Coronary artery (tissue), 2 donors: ENCODE measurements around the gene SERGEF.
A peak's percentile ranks its signal among the peaks of the same experiment; 100 is the strongest.

Experiments
- DNase-seq: peaks from one replicate; pipeline ENCODE4 v3.0.0-alpha.2; 2017; ENCODE audit warnings: low spot score
- H3K27ac ChIP-seq, 2 donors: fragments of 200-600 bp; sonication (generic); one replicate each; pipeline ENCODE4 v1.5.1; 2016 to 2019
- H3K4me3 ChIP-seq: fragments of 200-600 bp; sonication (generic); 2 replicates; pipeline ENCODE4 v1.5.1; 2016; ENCODE audit warnings: mild to moderate bottlenecking, moderate library complexity
- TF ChIP-seq, protein P1 (sequence below): fragments of 200-600 bp; sonication (generic); IDR thresholded peaks from one replicate; pipeline ENCODE4 v1.5.1; 2019; ENCODE audit warnings: antibody characterized with exemption

Gene SERGEF

DNA sequence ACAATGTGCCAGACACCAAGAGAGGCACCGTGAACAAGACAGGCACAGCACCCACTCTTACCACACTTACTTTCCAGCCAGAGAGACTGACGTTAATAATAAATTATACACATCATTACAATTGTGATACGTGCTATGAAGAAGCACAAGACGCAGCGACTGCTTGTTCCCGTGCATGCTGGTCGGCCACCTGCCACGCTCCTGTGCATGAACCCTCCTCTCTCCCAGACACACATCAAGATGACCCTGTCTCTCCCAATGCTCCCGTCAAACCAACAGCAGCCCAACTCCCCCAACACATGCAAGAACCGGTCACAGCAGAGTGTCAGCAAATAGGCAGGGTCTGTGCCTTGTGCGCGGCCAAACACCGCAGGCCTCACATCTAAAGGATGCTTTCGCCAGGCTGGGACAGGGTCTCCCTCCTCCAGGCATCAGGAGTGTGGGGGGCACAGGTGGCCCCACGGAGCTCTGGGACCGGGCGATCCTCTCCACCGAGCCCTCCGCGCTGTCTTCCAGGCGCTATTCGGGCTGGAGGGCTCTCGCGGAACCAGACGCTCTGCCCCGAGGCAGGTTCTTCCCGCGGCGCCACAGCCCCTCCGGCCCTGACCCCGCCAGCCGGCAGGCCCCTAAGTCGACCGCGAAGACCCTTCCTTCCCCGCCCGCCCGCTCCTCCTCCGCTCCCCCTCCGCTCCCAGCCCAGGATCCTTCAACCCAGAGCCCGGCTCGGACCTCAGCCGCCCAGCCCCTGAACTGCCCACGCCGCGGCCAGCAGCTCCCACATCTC is 533 bp downstream of the SERGEF start:
- peak; percentile 77 for DNase-seq
- Histone ChIP-seq H3K27ac (peak overlapping the region; percentile 87 to 96), H3K4me3 (peak overlapping the region; percentile 89)
- TF ChIP-seq, protein P1, sequence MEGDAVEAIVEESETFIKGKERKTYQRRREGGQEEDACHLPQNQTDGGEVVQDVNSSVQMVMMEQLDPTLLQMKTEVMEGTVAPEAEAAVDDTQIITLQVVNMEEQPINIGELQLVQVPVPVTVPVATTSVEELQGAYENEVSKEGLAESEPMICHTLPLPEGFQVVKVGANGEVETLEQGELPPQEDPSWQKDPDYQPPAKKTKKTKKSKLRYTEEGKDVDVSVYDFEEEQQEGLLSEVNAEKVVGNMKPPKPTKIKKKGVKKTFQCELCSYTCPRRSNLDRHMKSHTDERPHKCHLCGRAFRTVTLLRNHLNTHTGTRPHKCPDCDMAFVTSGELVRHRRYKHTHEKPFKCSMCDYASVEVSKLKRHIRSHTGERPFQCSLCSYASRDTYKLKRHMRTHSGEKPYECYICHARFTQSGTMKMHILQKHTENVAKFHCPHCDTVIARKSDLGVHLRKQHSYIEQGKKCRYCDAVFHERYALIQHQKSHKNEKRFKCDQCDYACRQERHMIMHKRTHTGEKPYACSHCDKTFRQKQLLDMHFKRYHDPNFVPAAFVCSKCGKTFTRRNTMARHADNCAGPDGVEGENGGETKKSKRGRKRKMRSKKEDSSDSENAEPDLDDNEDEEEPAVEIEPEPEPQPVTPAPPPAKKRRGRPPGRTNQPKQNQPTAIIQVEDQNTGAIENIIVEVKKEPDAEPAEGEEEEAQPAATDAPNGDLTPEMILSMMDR = no peak

DNA sequence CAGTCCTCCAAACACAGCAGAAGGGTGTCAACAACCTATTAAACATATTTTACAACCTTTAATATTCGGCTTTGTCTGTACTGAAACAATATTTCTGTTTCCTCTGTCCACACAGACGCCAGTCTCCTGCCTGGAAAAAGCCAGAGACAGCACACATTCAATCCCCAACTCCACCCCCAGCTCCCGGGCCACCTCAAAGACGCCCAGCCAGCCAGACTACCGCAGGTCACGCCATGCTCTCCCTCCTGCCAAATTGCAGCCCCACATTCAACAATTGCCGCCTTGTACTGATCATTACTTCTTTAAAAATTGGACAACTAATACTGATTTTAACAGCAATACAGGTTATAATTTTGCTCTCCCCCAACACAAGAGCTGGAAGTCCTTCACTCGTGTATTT is 1.2 kb downstream of the SERGEF start:
- DNase-seq = no peak
- TF ChIP-seq, protein P1 = no peak
- Histone ChIP-seq H3K4me3 (peak overlapping the region; percentile 89), H3K27ac (peak overlapping the region; percentile 87 to 96)

DNA sequence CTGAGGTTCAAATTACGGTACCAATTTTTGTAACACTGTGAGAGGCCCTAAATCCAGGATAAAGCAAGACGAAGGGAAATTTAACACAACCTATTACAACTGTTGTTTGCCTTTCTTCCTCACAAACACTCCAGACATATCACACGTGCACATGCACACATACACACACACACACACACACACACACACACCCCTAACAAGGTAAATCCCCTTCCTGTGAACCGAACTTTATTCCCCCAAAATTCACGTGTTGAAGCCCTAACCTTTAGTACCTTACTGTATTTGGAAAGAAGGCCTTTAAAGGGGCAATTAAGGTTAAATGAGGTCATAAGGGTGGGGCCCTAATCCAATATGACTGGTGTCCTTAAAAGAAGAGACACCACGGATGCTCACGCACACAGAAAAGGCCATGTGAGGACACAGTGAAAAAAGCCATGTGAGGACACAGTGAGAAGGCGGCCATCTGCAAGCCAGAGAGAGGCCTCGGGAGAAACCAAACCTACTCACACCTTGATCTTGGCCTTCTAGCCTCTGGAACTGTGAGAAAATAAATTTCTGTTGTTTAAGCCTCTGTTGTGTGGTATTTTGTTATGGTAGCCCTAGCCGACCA is 1.8 kb downstream of the SERGEF start:
- no peak for DNase-seq
- H3K4me3 ChIP-seq = peak overlapping the region; percentile 89
- TF ChIP-seq, protein P1 = no peak

DNA sequence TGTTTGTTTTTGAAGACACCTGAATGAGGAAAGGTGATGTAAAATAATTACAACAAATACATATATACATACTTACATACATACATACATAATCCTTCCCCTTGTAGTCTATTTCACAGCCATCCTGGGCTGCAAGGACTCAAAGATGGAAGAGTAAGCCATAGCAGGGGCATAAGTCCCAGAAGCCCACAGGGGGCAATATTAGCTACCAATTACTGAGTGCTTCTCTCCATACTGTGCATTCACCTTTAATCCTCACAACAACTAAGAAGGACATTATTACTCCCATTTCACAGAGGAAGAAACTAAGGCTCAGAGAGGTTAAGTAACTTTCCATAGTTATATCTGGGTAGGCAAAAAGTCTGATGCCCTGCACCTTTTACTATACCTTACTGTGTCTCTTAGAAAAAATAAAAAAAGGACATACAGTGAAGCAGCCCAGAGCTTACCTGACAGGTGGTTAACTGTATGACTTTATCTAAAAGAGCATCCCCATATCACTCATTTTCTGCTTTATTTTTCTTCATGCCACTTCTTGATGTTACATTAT is 2.7 kb downstream of the SERGEF start:
- TF ChIP-seq, protein P1 = no peak
- no peak overlapping the region for H3K4me3 ChIP-seq

More for the DNA sequence above, 1.8 kb downstream of the SERGEF start:
- peak overlapping the region in 1 of 2 donors; percentile 96 for H3K27ac ChIP-seq

DNA sequence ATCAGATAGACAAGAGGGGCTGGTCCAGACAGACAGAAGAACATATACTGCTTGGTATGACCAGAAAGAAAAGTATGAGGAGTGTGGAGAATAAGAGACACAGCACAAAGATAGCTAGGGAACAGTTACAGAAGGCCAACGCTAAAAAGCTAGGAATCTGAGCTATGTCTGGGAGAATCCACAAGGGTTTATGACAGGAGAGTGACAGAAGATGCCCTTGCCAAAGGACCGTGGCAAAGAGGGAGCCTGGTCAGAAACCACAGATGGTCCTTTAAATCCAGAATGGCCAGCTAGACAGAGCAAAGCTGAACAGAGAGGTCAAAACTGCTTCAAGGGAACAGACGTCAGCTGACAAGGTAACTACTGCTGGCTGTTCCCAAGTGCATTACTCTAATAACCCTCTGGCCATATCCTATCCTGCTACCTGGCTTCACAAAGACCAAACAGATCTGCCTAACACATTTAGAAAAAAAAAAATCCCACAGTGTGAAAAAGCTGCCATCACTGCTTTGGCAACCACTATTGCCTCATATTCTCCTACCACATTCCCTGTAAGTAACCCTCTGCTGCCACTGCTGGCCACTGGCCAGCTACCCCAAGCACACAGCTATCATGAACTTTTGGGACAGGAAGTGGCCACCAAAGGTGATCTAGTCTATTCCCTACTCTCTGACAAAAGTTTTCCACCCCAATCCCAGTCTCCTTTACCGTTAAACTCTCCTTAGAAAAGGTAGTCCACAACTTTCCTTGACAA is 7.3 kb downstream of the SERGEF start:
- TF ChIP-seq, protein P1 = no peak
- Histone ChIP-seq H3K27ac (no peak overlapping the region), H3K4me3 (no peak overlapping the region)
- no peak for DNase-seq

More for the DNA sequence above, 2.7 kb downstream of the SERGEF start:
- no peak overlapping the region for H3K27ac ChIP-seq
- DNase-seq = no peak

DNA sequence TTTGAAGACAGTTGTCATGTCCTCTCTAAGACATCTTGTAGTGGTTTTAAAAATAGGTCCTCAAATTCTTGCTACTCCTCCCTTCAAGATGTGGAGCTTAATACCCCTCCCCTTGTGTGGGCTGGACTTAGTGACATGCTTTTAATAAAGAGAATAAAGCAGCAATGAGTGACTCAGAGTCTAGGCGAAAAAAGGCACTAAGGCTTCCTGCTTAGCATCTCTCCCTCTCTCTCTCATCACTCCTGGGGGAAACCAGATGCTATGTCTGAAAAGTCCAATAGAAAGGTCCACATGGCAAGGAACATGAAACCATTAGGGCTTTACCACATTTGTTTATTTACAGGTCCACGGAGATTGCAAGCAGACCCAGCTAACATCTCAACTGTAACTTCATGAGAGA is 11.7 kb downstream of the SERGEF start:
- TF ChIP-seq, protein P1 = no peak
- Histone ChIP-seq H3K27ac (no peak overlapping the region), H3K4me3 (no peak overlapping the region)
- DNase-seq = no peak
